Stimulated activated CD4-positive, alpha-beta T cell treated with anti-CD3 and anti-CD28 coated beads, Interleukin-15, amount 100 ng/mL, for 24 hours (primary cell): ENCODE data around the gene SGMS1.
"Not testable (repeated sequence)": the region's sequence is repeated elsewhere in the genome, so short reads cannot be mapped to it uniquely, and the experiment has no call there.

Source experiments
- DNase-seq: peaks from one replicate; pipeline ENCODE4 v3.0.0-alpha.2; 2020

Gene SGMS1

DNA sequence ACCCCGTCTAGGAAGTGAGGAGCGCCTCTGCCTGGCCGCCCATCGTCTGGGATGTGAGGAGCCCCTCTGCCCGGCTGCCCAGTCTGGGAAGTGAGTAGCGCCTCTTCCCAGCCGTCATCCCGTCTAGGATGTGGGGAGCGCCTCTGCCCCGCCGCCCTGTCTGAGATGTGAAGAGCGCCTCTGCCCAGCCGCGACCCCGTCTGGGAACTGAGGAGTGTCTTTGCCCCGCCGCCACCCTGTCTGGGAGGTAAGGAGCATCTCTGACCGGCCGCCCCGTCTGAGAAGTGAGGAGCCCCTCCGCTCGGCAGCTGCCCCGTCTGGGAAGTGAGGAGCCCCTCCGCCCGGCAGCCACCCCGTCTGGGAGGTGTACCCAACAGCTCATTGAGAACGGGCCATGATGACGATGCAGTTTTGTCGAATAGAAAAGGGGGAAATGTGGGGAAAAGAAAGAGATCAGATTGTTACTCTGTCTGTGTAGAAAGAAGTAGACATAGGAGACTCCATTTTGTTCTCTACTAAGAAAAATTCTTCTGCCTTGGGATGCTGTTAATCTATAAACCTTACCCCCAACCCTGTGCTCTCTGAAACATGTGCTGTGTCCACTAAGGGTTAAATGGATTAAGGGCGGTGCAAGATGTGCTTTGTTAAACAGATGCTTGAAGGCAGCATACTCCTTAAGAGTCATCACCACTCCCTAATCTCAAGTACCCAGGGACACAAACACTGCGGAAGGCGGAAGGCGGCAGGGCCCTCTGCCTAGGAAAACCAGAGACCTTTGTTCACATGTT is 267.9 kb downstream of the SGMS1 start:
- not testable (repeated sequence) for DNase-seq

DNA sequence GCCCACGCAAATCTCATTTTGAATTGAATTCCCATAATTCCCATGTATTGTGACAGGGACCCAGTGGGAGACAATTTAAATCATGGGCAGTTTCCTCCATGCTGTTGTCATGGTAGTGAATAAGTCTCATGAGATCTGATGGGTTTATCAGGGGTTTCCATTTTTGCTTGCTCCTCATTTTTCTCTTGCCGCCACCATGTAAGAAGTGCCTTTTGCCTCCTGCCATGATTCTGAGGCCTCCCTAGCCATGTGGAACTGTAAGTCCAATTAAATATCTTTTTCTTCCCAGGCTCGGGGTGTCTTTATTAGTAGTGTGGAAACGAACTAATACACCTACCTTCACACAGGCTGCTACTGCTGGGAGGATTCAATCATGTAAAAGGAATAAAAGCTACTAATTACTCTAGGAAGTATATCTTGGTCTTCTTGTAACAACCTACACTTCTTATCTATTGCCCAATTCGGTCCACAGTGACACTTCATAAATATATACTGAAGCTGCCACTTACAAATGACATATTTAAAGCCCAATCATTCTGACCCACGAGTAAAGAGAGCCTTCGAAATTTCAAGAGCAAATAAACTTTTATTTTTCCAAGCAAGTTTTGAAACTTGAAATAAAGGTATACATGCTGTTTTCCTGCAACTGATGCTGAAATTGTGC is 272.1 kb downstream of the SGMS1 start:
- DNase-seq = no peak

DNA sequence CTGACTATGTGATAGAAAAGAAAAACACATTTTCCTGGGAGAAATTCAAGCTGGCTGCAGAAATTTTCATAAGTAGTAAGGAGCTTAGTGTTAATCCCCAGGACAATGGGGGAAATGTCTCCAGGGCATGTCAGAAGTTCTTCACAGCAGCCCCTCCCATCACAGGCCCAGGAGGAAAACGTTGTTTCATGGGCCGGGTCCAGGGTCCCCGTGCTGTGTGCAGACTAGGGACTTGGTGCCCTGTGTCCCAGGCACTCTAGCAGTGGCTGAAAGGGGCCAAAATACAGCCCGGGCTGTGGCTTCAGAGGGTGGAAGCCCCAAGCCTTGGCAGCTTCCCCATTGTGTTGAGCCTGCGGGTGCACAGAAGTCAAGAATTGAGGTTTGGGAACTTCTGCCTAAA is 273.4 kb downstream of the SGMS1 start:
- no peak for DNase-seq

DNA sequence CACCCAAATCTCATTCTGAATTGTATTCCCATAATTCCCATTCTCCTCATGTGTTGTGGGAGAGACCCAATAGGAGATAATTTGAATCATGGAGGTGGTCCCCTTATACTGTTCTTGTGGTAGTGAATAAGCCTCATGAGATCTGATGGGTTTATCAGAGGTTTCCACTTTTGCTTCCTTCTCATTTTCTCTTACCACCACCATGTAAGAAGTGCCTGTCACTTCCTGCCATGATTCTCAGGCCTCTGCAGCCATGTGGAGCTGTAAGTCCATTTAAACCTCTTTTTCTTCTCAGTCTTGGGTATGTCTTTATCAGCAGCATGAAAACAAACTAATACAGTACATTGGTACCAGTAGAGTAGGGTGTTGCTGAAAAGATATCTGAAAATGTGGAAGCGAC is 274.2 kb downstream of the SGMS1 start:
- no peak for DNase-seq

DNA sequence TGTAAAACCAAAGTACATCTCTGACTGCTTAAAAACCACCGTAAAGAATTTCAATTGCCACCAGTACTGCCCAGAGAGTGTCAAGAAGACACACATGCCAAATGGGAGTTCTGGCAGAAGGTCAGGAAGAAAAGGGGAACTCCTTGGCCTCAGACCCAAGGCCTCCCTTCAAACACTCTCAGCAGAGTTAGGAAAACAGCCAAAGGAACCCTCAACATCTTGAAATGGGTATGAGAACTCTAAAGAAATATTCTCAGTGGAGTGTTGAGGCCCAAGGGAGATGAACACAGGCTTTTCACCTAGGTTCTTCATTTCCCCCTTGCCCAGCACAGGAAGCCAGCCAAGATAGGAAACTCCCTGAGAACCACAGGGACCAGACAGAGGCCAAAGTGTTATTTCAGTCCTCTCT is 276.4 kb downstream of the SGMS1 start:
- no peak for DNase-seq

DNA sequence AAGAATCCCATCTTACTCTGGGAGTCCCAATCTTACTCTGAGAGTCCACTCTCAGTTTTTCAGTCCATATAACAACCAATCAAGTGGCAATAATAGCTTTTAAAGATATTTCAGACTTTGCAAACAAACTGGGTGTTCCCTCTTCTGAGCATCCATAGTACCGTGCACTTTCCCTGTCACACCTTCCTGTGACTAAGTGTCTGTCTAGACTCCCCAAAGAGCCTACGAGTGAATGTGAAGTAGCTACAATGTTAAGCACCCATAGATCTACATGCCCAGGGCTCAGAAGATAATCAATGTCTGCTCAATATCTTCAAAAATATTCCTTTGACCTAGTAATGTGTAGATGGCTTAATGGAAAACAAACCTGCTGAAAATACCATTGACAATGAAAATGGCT is 276.8 kb downstream of the SGMS1 start:
- no peak for DNase-seq

DNA sequence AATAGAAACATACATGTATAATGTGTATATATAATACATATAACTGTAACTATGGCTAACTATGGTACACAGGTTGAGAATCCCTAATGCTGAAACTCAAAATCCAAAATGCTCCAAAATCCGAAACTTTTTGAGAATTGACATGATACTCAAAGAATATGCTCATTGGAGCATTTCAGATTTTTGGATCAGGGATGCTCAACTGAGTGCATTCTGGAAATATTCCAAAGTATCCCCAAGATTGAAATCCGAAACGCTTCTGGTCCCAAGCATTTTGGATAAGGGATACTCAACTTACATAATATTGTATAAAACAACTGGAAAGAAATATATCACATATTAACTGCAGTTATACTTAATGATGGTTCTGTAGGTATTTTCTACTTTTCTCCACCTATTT is 278.2 kb downstream of the SGMS1 start:
- DNase-seq = no peak

DNA sequence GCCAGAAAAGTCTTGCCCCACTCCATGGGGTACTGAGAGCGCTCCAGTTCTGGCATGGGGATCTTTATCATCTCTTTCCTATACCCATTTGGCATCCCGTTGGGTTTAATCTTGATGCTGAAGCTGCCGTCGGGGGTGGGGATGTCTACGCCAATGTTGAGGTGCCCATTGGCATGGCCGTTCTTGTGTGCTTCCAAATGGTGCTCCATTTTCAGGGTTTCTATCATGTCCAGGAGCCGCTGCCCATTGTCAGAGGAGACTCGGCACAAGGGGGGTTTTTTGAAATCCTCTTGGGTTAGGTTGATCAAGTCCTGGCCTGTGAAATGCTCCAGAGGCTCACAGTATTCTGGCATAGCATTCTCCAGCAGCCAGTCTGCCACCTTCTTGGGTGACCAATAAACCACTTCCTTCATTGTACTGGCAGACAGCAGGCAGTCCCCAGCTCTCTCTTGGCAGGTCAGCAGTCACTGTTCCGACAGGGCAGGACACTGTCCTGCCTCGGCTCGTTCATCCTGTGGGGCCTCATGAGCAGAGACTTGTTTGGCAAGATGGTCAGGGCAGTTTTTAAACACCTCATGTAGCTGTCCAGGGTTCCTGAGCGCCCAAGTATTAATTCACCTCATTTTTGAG is 279.9 kb downstream of the SGMS1 start:
- no peak for DNase-seq

DNA sequence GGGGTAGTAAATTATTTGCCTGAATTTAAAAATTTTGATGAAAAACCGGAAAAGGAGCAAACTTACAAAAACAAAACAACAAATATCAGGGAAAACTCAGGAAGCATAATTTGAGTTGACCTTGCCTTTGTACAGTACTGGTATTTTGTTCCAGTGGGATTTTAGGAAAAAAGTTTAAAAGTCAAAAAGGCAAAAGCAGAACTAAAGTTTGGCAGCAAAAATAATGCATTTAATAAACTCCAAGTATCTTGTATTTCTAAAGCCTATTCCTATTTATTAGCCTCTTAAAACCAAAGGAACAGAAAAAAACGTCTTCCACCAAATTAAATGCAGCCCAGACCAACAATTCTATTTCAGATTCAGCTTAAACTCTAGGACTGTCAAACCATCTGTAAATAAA is 281.8 kb downstream of the SGMS1 start:
- no peak for DNase-seq

DNA sequence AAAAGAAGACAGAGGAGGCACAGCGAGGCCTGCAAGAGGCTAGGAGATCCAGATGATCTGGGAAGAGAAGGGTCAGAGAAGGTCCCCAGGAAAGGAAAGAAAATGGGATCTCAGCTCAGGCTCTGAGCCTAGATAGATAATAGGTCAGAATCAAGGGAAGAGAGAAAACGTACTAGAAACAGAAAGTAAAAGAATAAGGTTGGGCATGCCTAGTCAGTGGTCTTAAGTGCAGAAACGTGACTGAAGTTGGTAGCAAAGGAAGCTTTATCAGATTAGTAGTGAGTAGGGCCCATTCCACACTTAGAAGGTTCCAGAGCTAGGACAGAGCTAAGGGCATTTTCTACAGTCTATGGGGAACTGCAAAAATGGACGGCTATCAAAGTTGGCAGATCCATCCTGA is 287.6 kb downstream of the SGMS1 start:
- DNase-seq = no peak

DNA sequence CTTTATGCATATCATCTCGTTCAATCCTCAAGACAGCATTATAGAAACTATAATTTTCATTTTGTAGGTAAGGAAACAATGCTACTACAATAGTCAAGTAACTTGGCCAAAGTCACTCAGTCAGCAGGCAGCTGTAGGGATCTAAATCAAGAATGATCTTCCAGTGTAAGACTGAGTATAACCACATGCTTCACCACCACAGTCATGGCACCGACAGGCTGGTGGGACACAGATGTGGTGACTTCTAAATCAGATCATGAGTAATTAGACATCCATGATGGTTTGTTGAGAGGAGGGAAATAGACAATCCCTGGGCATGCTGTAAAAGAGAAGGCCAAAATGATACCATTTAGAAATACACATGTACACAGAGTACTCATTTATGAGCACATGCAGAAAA is 288.4 kb downstream of the SGMS1 start:
- DNase-seq = no peak

DNA sequence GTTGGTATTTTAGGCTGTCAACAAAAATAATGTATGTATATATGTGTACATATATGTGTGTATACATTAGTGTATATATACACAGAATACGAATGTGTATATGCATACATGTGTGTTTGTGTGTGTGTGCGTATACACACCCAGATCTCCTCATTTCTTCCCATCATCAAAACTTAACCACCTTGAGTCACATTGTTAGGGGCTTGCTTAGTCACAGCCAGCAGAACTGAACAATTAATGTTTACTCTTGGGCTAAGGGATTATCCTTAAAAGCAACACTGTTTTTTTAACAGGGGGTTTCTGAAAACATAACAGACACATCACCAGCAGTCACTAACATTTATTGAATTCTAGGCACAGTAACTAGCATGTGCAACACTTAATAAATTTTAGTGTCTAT is 289.5 kb downstream of the SGMS1 start:
- DNase-seq = no peak

DNA sequence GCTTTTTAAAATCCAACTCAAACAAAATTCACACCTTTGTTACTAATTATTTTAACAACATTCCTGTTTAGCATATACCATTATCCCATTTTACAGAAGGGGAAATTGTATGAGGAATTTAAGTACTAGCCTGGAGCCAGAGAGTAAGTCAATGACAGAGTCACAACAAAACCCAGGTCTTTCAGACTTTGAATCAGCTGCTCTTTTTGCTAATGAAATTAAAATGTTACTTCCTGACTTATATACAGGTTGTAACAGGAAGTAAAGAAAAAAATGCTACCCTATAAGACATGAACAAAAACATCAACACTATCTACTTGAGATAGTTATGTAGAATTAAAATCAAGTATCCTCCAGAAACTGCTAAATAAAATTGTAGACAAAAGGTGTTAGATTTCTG is 289.9 kb downstream of the SGMS1 start:
- DNase-seq = no peak

DNA sequence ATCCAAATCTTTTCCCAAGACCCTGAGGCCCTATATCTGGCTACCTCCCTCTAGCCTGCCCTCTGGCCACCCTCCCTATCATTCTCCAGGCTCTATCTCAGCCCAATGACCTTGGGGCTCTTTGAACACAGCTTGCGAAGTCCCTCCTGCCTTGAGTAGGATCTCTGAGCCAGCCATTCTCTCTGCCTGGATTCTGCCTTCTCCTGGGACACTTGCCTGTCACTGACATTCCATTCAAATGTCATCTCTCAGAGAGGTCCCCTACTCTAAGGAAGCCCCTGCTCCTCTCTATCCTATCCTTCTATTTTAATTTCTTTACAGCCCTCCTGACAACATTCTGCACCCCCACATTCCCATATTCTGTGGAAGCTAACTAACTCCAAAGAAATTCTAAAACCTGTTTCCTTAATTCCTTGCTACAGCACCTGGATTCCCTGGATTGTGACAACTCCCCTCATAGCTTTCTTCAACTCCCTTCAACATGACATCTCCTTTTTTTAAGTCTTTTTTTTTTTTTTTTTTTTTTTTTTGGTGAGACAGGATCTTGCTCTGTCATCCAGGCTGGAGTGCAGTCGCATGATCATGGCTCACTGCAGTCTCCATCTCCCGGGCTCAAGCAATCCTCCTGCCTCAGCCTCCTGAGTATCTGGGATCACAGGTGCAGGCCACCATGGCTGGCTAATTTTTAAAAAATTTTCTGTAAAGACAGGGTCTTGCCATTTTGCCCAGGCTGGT is 291.5 kb downstream of the SGMS1 start:
- DNase-seq = no peak

DNA sequence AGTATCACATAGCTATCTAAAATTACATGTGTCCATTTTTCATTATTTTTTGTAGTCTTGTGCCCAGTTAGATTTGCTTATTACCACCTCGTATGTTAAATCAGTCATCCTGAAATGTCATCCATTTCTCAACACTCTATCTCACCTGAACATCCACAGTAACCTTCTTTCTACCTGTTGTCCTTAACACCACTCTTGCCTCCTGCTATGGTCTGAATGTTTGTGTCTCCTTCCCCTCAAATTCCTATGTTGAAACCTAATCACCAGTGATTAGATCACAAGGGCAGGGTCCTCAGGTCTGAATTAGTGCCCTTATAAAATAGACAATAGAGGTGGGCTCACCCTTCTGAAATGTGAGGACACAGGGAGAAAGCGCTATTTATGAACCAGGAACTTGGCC is 292.3 kb downstream of the SGMS1 start:
- no peak for DNase-seq

DNA sequence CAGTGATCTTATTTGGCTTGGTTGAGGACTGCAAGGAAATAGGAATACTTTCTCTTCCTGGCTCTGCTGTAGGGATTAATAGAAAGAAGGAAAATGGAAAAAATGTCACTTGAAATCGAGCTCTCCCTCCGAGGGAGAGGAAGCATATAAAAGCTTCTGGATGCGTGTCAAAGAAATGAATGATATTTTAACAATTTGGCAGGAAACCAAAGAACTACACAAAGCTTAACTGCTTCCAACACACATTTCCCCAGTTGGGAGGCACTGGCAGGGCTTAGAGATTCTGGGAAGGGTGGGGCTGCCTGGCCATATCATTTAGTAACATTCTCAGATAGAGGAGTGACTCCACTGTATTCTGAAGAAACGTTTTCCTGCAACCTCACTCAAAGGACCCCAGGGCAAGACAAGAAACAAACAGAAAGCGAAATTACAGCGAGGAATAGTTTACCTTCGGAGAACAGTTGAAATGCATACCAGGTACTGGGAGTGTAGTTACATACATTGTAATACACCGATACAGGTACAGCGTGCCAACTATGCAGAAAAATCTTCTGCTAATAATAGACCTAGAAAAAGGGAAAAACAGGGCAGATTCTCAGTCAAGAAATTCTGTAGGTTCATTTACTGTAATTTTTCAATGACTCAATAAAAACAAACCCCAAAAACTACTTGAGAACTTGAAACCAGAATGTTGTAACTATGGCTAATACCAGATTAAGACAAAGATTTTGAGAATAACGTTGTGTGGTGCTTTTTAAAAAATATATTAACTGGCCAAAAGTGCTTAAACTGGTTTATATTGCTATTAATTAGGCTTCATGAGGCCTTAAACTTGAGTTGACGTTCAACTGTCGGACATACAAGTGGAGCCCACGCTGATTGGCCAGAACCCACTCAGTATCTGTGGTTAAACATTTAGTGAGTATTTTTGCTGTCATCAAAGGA is 296.7 kb downstream of the SGMS1 start:
- DNase-seq = no peak

DNA sequence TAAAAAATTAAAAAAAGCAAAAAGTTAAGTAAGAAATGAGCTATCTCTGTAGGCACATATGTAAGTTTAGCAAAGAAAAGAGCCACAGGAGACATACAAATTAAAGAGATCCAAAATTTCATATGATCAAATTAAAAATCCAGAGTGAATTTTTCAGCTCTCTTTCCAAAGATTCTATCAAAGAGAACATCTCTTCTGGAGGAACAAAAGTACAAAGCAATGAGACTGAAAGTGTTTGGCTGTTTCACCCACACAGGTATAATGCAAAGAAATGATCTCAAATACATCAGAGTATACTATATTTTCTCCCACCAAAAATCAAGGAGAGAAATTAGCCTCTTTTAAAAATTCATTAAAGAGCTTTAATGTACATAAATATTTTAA is 297.6 kb downstream of the SGMS1 start:
- no peak for DNase-seq

DNA sequence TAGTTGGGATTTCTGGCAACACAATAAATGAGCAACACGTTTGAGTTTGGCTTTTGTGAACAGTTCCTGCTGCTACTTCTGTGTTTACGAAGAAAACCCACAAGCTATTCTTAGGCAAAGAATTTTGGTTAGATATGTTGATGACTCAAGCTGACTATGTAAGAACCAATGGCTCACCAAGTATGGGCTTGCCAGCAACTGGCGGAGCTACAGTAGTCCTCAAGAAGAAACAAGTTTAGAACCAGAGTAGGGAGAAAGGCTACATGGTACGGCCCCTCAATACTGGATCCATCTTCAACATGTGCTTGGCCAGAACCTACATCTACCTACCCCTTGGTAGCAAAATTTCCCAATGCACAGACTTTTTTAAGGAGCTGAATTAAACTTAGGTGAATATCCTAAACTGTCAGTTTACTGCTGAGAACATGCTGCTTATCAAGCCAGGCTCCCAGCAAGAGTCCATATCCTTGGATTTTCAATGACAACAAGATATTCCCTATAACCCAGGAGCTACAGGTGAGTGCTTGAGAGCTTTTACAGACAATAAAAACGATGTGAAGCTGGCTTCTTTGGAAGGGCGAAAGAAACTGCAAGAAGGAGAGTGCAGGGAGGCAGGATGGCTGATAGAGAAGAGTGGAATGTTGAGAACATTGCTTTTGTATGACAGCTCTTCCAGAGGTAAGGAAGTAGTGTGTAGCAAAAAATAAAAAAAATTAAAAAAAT is 298.1 kb downstream of the SGMS1 start:
- DNase-seq = no peak

DNA sequence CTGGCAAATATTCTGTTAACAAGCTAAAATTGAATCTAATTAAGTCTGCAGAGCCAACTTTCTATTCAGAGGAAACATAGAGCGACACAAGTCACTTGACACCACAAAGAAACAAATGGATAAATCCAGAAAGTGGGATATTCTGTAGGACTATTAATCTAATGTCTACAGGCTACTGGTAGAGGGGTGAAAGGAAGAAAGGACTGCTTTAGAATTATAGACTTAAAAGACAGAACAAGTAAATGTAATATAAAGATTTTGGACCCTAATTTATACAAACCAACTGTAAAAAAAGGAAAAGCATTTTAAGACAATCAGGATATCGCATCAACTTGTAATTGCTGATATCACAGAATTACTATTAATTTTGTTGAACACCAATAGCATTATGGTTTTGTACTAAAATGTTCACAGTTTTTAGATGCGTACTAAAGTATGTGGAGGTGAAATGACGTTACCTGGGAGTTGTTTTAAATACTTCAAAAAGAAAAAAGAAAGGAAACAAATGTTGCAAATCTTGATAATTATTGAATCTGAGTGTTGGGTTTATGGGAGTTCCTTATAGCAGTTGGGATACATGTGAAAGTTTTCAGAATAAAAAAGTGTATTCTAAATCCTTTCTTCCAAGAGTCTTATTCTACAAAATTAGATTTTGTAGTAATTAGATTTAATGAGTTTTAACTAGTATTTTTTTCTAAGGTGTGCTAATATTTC is 298.9 kb downstream of the SGMS1 start:
- no peak for DNase-seq

DNA sequence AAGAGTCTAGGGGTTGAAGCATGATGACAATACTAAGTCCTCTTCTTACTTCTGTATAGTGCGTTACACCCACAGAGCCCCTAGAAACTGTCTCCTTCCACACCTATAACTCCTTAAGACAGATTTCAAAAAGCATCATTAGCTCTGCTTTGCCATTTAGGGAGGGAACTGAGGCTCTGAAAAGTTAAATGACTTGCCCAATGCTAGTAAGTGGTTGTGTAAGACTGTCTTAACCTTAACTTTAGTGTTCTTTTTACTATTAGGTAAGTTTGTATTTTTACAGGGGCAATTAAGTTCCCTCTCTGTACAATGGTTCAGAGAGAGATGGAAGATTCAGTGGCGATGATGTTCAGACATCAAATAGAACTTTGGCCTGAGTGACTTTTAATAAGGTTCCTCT is 299.7 kb downstream of the SGMS1 start:
- DNase-seq = no peak

DNA sequence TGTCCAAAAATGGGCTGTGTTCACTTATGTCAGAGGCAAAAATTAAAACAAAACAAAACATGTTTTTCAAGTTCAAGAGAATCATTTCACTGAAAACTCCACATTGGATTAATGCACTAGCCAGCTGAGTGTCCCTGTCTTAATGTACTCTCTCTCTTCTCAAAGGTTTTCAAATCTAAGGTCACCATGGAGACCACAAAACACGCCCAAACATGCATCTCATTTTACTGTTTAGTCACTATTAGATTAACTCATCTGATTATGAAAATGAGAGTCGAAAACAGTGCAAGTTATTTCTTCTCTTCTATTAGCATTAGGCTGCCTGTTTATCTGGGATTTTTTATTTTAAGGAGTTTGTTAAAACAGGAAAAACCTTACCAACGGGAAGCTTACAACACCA is 301.7 kb downstream of the SGMS1 start:
- no peak for DNase-seq
